GM12865 (cell line): ENCODE measurements around the gene CYFIP1.
A peak's percentile ranks its signal among the peaks of the same experiment; 100 is the strongest.

Experiments used
- DNase-seq: peaks from one replicate; pipeline ENCODE4 v3.0.0; 2010; ENCODE audit warnings: low read depth
- H3K4me3 ChIP-seq: 2 replicates; pipeline ENCODE4 v1.5.1; 2011; ENCODE audit warnings: mild to moderate bottlenecking, low read depth, low read length, control low read depth
- CTCF ChIP-seq: IDR thresholded peaks from 2 replicates; pipeline ENCODE4 v1.5.1; 2011; ENCODE audit warnings: low read length, control low read depth, low read depth, inconsistent platforms; ENCODE audit not compliant: insufficient read depth; ENCODE audit errors: missing control alignments

Gene CYFIP1

GRCh38 chr15:22942877-22943276 is 37.3 kb downstream of the CYFIP1 start:
- no peak for DNase-seq
- H3K4me3 ChIP-seq, result no peak overlapping the region
- no peak for TF ChIP-seq CTCF

GRCh38 chr15:22942306-22942855 is 37.8 kb downstream of the CYFIP1 start:
- TF ChIP-seq CTCF, result no peak
- DNase-seq, result no peak
- H3K4me3 ChIP-seq, result no peak overlapping the region

- no peak for DNase-seq
- no peak overlapping the region for H3K4me3 ChIP-seq
- no peak for TF ChIP-seq CTCF
Measured at GRCh38 chr15:22941179-22941578, 39.0 kb downstream of the CYFIP1 start.

- TF ChIP-seq CTCF, result no peak
- no peak for DNase-seq
- no peak overlapping the region for H3K4me3 ChIP-seq
Measured at GRCh38 chr15:22939652-22940061, 40.5 kb downstream of the CYFIP1 start.

GRCh38 chr15:22939051-22939450 is 41.1 kb downstream of the CYFIP1 start:
- no peak for TF ChIP-seq CTCF
- DNase-seq, result no peak
- no peak overlapping the region for H3K4me3 ChIP-seq

GRCh38 chr15:22936577-22937472 is 43.3 kb downstream of the CYFIP1 start:
- peak; percentile 75 for DNase-seq
- no peak overlapping the region for H3K4me3 ChIP-seq

More at GRCh38 chr15:22936577-22937472, 43.3 kb downstream of the CYFIP1 start:
- TF ChIP-seq CTCF, result no peak
